Right lobe of liver (tissue), 6 donors: Measurements from ENCODE around the gene TBXAS1. TPM values are rescaled to one million over a fixed set of nuclear protein-coding genes. Genes with fewer than 3 reads are reported as not detected.

Experiments
- ATAC-seq, 4 donors: fragments of 200-7000 bp; cut with Tn5 transposase; one replicate each; pipeline ENCODE4 v1.9.1; 2020; ENCODE audit warnings: mild to moderate bottlenecking in 4 of 4, moderate library complexity in 4 of 4
- DNase-seq, 3 donors: peaks; one replicate each; pipeline ENCODE4 v3.0.0-alpha.2; 2020
- H3K27ac ChIP-seq, 3 donors: fragments of 200-600 bp; one replicate each; pipeline ENCODE4 v1.8.0; 2022
- H3K27me3 ChIP-seq, 2 donors: fragments of 200-600 bp; one replicate each; pipeline ENCODE4 v1.8.0; 2022
- H3K36me3 ChIP-seq, 4 donors: fragments of 200-600 bp; sonication (generic) in 1 of 4; one replicate each; pipeline versions ENCODE4 v1.5.1 to v1.8.0; 2017 to 2022; ENCODE audit warnings: control low read depth in 1 of 4
- H3K4me1 ChIP-seq, 4 donors: fragments of 200-600 bp; sonication (generic) in 1 of 4; one replicate each; pipeline versions ENCODE4 v1.5.1 to v1.8.0; 2017 to 2022; ENCODE audit warnings: control low read depth in 1 of 4
- H3K4me3 ChIP-seq, 3 donors: fragments of 200-600 bp; one replicate each; pipeline ENCODE4 v1.8.0; 2022
- H3K9me3 ChIP-seq, 4 donors: fragments of 200-600 bp; sonication (generic) in 1 of 4; one replicate each; pipeline versions ENCODE4 v1.5.1 to v1.8.0; 2017 to 2022; ENCODE audit warnings: control low read depth in 1 of 4
- CTCF ChIP-seq, 4 donors: fragments of 200-600 bp in 3 of 4; fragments of 450-650 bp in 1 of 4; IDR thresholded peaks; one replicate each; pipeline versions ENCODE4 v1.5.1 to v1.8.0; 2016 to 2022; ENCODE audit warnings: antibody characterized with exemption in 4 of 4, mild to moderate bottlenecking in 2 of 4
- POLR2A ChIP-seq: fragments of 450-650 bp; IDR thresholded peaks from one replicate; pipeline ENCODE4 v1.6.1; 2017; ENCODE audit warnings: antibody characterized with exemption, mild to moderate bottlenecking
- whole genome bisulfite sequencing: methylation state at CpG from one replicate; pipeline ENCODE4 v1.1.6; 2018; ENCODE audit warnings: low coverage, low lambda C conversion rate; ENCODE audit not compliant: insufficient coverage; ENCODE audit errors: missing lambda C conversion rate; 5-methylcytosine and 5-hydroxymethylcytosine counted together
- intact Hi-C, 2 donors: fragments of 100-400 bp; cut with DNase I; formaldehyde crosslinking; loops; one replicate each; pipeline versions ENCODE4 v1.11.2 to v1.14.1; 2022
- total RNA-seq, 6 experiments: library from RNA; depleted of rRNA in 2 of 6; stranded (reverse); fragments of >200 nt in 2 of 6; fragmentation: NEBNext Ultra II Directional in 3 of 6; extraction: Animal tissue kit (Norgen Biotek cat#: 25700) in 3 of 6; gene quantifications; one replicate each; pipeline versions ENCODE4 v1.1.0 to v1.2.4, GENCODE V29; 2016 to 2023
- donor health status: DM: no; HTN: yes; CAD: no.
- donor health status: DM: no; HTN: no; CAD: no.
- donor health status: DM: no; HTN: no; CAD: no.
- donor health status: DM: no; HTN: yes; CAD: no.
- donor health status: DM: no; HTN: yes; CAD: no.

TBXAS1 gene
- total RNA-seq, 6 experiments from 2014 or later = 7.6 to 15.6 (median 12.2) TPM

GRCh38 chr7:139906879-139907278 is 77.8 kb downstream of the TBXAS1 start:
- Histone ChIP-seq H3K4me1 (no peaks in the 10 kb centered on the region), H3K4me3 (no peak overlapping the region), H3K36me3 (no peaks in the 10 kb centered on the region), H3K27ac (no peak overlapping the region), H3K27me3 (no peaks in the 10 kb centered on the region), H3K9me3 (no peaks in the 10 kb centered on the region)
- intact Hi-C loops = no loop called here
- no peak for TF ChIP-seq CTCF (IDR thresholded peaks at IDR 0.05)
- no peak for TF ChIP-seq POLR2A
- ATAC-seq (no peak), DNase-seq (no peak)

- Histone ChIP-seq H3K27me3 (no peaks in the 10 kb centered on the region), H3K36me3 (no peaks in the 10 kb centered on the region), H3K4me1 (no peaks in the 10 kb centered on the region), H3K4me3 (no peak overlapping the region), H3K27ac (no peak overlapping the region), H3K9me3 (no peaks in the 10 kb centered on the region)
- no peak for ATAC-seq
- intact Hi-C loops = no loop called here
- DNase-seq = no peak
- TF ChIP-seq POLR2A = no peak
- no peak for TF ChIP-seq CTCF (IDR thresholded peaks at IDR 0.05)
Observed at GRCh38 chr7:139908792-139909191, 79.7 kb downstream of the TBXAS1 start.

GRCh38 chr7:139909379-139910050 is 80.5 kb downstream of the TBXAS1 start:
- Histone ChIP-seq H3K36me3 (no peaks in the 10 kb centered on the region), H3K27ac (no peak overlapping the region), H3K27me3 (no peaks in the 10 kb centered on the region), H3K9me3 (no peaks in the 10 kb centered on the region), H3K4me1 (no peaks in the 10 kb centered on the region), H3K4me3 (no peak overlapping the region)
- WGBS = 84% methylated on average over 6 of the region's 6 CpGs
- intact Hi-C loops = no loop called here
- ATAC-seq (no peak), DNase-seq (no peak)
- TF ChIP-seq POLR2A (no peak), CTCF (IDR thresholded peaks at IDR 0.05) (no peak)

- intact Hi-C loops = no loop called here
- no peaks in the 10 kb centered on the region for H3K9me3 ChIP-seq
- no peak overlapping the region for H3K27ac ChIP-seq
- H3K36me3 ChIP-seq = no peaks in the 10 kb centered on the region
- 81% methylated on average over 6 of the region's 11 CpGs for WGBS
- H3K27me3 ChIP-seq = no peaks in the 10 kb centered on the region
- peaks cover 0 to 13% (median 0%) of the 10 kb centered on the region in 4 donors for H3K4me1 ChIP-seq
- no peak for TF ChIP-seq CTCF (IDR thresholded peaks at IDR 0.05)
- TF ChIP-seq POLR2A = no peak
- no peak for DNase-seq
- ATAC-seq = peak in 1 of 4 donors; percentile 30
- H3K4me3 ChIP-seq = no peak overlapping the region
Observed at GRCh38 chr7:139913021-139913844, 84.2 kb downstream of the TBXAS1 start.
